HG03196 (cell line): Measurements from ENCODE around the gene CSNK2A2.
A peak's percentile ranks its signal among the peaks of the same experiment; 100 is the strongest.

ENCODE experiments used
- ATAC-seq: cut with Tn5 transposase; IDR thresholded peaks from one replicate; pipeline ENCODE4 v1.9.1; 2021; ENCODE audit not compliant: unreplicated experiment

The CSNK2A2 gene

DNA sequence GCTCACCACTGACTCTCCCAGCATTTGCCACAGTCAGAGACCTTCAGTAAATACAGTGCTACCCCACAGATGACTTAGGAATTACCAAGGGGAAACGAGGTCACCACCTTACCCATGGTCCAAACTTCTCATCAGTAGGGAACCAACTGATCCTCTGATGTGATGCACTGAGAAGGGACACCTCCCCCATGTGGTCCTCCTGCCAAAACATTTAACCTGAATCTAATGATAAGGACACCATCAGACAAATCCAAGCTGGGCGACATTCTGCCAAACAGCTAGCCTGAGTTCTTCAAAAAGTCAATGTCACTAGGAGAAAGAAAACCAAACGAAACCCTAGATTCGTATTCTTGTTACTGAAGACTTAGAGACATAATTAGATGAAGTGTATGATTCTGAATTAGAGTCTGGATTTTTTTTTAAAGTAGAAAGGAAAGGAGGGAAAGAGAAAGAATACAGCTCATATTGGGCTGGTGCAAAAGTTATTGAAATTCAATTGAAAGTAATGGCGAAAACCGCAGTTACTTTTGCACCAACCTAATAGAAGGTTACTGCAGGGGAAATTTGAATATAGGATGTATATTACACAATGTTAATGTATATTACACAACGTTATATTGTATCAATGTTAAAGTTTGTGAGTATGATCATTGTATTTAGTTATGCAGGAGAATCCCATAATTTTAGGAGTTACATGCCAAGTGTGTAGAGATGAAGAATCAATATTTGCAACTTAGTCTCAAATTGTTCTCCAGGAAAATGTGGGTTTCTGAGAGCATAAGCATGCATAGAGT is 2.3 kb upstream of the CSNK2A2 start:
- ATAC-seq = no peak

DNA sequence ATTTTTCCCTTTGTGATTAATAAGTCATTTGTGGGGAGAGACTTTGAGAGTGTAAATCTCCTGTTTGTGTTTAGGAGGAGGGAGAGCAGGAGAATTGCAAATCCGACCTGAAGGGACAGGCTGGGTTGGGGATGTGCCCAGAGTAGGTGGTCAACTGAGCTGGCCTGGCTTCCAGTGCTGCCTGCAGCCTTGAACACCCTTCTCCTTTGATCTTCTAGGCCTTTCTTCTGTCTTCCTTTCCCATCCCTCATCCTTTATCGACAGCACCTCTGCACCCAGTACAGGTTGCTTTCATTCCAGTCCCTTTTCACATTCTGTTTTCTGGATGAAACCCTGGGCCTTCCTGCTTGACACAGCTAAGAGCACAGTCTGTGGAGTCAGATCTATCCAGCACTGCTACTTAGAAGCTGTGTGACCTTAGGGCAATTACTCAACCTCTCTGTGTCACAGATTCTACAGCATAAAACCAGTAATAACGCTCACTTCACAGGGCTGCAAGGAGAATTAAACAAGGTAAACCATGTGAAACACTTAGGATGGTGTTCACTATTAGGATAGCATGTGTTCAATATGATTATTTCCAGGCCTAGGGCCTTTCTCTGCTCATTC is 1.0 kb upstream of the CSNK2A2 start:
- ATAC-seq = no peak

- peak; percentile 24 for ATAC-seq
Observed at GRCh38 chr16:58197314-58198012, 443 bp downstream of the CSNK2A2 start.

DNA sequence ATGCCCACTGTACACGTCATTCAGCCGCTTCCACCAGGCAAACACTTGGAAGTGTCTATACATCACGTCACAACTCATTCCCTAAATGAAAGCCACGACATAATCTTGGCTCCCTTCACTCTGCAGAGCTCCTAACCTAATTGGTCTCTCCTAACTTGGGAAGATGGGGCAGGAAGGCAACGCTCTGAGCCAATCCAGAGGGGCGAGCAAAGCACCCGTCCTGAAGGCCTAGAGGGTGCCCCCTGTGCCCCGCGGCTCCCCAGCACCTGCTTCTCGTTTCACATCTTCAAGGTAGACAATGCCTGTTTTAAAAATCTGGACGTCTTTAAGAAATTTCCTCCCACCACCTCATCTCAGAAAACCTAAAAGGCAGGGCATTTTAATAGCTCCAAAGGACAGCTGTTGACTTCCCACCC is 1.0 kb downstream of the CSNK2A2 start:
- no peak for ATAC-seq

DNA sequence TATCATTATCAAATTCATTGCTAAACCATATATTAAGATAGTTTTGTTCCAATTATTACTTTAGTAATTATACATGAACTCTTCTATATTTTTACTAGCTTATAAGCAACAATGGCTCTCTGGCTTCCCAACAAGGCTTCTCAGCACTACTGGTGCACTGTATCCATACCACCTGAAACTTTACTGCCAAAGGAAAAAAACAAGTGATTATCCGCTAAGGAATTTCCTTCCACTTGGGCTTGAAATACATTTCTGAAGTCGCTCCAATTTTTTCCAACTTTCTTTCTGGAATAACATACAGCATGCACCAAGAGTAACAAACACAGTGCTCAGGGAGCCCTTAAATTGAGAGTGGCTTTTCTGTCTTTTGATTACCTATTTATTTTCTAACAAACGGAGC is 2.1 kb downstream of the CSNK2A2 start:
- ATAC-seq = no peak

DNA sequence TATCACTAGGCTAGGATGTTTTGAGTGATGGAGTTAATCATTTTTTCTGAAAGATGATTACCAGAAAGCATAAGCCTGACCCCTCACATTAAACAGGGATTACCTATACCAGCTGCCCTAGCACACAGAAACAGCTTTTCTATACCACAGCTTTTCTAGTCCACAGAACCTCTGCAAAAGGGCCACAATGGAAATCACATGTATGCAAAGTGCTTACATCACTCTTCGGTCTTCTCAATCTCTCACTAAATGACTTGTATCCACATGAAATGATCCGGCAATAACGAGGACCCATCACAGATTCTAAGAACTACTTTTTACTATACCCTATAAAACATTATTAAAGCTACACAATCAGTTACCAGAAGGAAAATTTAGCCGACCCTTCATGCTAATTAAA is 2.6 kb downstream of the CSNK2A2 start:
- ATAC-seq = no peak

DNA sequence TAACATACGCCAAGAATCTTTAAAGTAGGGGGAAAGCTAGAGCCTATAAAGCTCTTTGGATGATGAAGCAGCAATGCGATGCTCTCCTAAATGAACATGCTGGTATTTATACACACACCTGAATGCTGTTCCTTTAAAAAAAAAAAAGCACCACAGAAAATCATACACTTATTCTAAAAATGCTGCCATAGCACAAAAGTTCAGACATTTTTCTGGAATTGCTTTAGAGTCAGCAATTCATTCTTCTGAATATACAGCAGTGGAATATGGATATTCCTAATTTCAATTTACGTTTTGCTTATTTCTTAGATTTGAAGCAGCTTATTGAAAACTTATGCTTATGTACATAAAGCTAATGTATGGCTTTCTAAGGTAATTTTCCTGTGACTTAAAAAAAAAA is 3.1 kb downstream of the CSNK2A2 start:
- ATAC-seq = no peak

DNA sequence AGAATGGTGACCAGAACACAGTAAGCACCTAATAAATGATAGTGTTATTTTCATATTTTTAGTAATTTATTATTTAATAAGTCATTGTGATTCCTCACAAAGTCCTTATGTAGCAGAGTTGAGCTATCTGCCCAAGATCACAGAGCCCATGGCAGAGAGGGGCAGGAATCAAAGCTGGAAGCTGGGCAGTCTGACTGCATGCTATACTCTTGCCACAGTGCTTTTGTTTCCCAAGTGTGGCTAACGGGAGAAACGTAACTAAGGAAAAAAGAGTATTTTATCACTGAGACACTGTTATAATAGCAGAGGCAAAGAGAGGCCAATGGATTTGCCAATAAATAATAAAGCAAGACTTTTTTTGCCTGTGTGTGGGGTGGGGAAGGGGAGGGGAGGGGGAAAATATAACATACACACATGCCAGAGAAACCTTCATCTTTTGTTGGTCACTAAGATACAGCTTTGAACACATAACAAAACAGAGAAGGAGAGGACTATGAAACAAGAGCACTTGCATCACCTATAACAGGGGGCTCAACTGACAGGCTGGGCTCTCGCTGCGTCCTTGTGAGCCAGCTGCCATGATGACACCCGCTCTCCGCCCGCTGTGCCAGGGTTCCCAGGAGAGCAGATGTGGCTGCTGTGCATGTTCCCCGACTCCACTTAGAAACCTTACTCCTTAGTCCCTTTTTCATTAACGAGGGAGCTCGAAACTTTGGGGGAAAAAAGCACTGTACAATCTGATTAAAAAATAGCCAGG is 10.1 kb downstream of the CSNK2A2 start:
- ATAC-seq = no peak

- no peak for ATAC-seq
Observed at GRCh38 chr16:58187092-58187491, 10.8 kb downstream of the CSNK2A2 start.

GRCh38 chr16:58186176-58186944 is 11.5 kb downstream of the CSNK2A2 start:
- ATAC-seq = no peak

- ATAC-seq = no peak
Observed at GRCh38 chr16:58177353-58177710, 20.6 kb downstream of the CSNK2A2 start.

GRCh38 chr16:58176608-58177352 is 21.1 kb downstream of the CSNK2A2 start:
- ATAC-seq = no peak

DNA sequence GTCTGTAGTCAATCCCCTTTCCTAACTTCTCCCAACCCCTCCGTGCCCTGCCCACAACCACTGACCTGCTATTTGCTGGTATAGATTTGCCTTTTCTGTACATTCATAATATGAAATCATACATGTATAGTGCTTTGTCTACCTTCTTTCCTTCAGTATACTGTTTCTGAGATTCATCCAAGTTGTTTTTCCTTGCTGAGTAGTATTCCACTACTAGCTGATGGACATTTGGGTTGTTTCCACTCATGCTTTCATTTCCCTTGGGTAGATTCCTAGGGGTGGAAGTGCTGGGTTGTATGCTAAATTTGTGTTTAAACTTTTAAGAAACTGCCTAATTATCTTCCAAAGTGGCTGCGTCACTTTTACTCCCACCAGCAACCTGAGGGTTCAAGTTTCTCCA is 27.7 kb downstream of the CSNK2A2 start:
- no peak for ATAC-seq

GRCh38 chr16:58160855-58161254 is 37.1 kb downstream of the CSNK2A2 start:
- no peak for ATAC-seq

- no peak for ATAC-seq
Observed at GRCh38 chr16:58158725-58159124, 39.2 kb downstream of the CSNK2A2 start.

GRCh38 chr16:58157951-58158540 is 39.9 kb downstream of the CSNK2A2 start:
- ATAC-seq = no peak

- ATAC-seq = no peak
Observed at GRCh38 chr16:58157239-58157638, 40.7 kb downstream of the CSNK2A2 start.

GRCh38 chr16:58155839-58156238 is 42.1 kb downstream of the CSNK2A2 start:
- ATAC-seq = no peak

DNA sequence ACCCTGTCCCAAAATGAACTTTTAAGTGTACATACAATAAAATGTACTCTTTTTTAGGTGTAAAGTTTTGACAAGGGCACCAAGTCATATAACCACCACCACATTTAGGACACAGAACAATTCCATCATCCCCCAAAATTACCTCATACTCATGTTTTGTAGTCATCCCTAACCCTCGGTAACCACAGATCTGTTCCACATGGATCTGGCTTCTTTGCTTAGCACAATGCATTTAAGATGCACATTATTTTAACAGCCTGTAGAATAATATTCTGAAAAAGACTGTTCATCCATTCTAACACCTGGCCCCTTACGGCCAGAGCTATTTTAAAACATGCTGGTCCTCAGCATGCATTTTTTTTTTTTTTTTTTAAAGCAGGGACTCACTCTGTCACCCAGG is 43.6 kb downstream of the CSNK2A2 start:
- ATAC-seq = no peak
